LHCN-M2 (cell line): ENCODE data around the gene PRKCB. TPM values are rescaled to one million over a fixed set of nuclear protein-coding genes. Genes with fewer than 3 reads are reported as not detected.

Source experiments
- DNase-seq: peaks from one replicate; pipeline ENCODE4 v3.0.0-alpha.2; 2012; ENCODE audit warnings: low read depth
- polyA plus RNA-seq: library from polyadenylated mRNA; unstranded; fragments of >200 nt; gene quantifications from one replicate; pipeline ENCODE4 v1.2.1, GENCODE V29; 2012; ENCODE audit warnings: missing spikeins
- total RNA-seq: library from RNA; depleted of rRNA; stranded (reverse); fragments of >200 nt; gene quantifications from 2 replicates; pipeline ENCODE4 v1.2.3, GENCODE V29; 2014; rRNA removed

Gene PRKCB
- total RNA-seq: not detected in 2 replicates
- not detected for polyA plus RNA-seq

DNA sequence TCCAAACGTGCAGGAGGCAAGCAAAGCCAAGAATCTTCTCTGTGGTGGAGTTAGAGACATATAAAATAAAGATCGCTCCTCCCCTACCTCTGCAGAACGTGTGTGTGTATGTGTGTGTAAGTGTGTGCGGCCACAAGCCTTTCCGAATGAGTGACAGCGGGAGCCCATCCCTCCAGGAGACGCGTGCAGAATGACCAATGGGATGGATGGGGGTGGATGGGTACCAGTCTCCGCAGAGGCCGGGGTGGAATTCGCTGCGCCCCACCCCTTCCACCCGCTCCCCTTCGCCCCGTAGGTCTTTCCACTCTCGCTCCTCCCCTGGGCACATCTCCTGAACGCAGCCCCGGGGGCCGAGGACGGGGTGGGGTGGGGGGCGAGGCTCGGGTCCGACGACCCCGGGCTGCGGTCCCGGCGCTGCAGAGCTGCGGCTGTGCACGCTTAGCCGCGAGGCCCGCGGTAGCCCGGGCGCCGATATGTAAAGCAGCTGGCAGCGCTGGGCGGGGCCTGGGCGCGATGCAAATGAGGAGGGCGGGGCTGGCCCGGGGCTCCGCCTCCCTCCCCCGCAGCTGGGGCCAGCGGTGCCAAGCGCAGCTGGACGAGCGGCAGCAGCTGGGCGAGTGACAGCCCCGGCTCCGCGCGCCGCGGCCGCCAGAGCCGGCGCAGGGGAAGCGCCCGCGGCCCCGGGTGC, at the start of gene PRKCB:
PRKCB (plus strand) TSS at position 594 of the 688 bp plus-strand sequence.
- DNase-seq: no peak

DNA sequence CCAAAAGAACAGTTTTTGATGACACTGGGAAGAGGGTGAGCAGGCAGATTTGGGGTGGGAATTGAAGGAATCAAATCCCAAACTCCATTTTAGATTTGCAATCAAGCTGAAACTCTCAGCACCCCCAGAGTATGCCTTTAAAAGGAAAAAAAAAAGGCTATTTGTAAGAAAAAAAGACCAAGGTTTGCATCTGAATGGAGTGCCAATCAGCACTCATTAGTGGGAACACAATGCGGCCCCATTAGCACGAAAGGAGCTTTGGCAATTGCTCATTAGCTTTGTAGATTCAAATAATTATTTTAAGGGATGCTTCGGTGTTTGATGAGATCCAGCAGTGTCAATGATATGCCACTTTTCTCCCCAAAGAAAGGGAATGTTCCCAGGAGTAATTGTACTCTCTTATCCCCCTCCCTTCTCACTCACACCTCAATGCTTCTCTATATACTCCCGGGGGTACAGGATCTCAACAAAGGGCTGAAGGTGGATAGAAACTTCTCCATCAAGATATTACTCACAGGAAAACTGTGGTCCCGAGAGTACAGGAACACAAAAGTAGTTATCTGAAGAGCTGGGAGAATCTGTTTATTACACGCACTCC, 48.7 kb upstream of the PRKCB start:
- DNase-seq: no peak

DNA sequence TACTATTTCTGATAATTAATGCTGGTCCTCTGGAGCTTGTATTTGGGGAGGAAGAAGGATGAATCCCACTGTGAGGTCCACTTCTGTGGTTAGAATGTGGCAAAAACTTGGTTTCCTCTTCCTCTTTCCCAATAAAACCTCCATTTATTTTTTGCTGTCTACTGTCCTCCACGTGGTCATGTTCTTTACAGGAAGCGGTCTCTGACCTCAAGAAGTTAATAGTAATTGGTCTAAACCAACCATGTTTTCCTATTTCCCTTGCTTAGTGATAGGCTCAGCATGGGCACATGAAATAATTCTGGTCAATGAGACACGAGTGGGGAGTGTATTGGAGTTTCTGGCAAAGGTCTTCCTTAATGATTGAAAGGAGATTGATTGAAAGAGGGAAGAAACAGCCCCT, 47.1 kb upstream of the PRKCB start:
- DNase-seq: no peak

DNA sequence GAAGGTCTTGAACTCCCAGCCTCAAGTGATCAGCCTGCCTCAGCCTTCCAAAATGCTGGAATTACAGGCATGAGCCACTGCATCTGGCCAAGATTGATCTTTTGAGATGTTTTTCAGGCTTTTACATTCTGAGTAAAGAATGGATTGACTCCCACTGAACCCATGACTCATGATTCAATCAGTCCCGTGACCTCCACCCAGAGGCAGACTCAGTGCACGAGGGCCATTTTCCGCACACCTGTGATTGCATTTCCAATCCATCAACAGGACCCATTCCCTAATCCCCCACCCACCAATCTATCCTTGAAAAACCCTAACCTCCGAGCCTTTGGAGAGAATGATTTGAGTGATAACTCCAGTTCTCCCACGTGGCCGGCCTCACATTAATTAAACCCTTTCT, 40.4 kb upstream of the PRKCB start:
- peak; percentile 1 for DNase-seq

DNA sequence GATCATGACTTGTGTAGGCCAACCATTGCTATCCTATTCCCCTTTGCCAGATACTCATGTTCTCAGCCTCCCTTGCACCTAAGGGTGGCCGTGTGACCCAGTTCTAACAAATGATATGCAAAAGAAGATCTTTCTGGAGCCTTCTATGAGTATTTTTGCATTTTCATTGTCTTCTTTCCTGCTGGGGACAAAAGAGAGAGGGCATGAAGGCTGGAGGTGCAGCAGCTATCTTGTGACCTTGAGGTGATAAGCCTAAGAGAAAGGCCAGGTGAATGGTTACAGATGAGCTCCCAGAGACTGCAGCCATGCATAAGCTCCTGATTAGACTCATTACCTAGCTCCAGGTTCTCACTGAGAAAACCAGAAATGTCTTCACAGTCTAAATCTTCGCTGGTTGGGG, 38.8 kb upstream of the PRKCB start:
- DNase-seq: no peak

DNA sequence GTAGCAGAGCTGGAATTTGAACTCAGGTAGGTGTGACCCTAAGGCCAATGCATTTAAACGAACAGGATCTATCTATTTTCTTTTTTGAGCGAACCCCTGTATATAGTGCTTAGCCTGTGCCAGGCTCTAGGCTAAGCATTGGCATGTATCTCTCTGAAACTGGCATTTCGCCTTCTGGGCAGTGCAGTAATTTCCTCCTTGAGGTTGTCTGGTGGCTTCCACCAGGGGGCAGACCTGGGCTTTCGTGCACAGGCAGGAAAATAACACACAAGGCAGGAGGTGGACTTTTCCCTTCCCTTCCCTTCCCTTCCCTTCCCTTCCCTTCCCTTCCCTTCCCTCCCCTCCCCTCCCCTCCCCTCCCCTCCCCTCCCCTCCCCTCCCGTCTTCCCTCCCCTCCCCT, 34.4 kb upstream of the PRKCB start:
- peak; percentile 37 for DNase-seq

DNA sequence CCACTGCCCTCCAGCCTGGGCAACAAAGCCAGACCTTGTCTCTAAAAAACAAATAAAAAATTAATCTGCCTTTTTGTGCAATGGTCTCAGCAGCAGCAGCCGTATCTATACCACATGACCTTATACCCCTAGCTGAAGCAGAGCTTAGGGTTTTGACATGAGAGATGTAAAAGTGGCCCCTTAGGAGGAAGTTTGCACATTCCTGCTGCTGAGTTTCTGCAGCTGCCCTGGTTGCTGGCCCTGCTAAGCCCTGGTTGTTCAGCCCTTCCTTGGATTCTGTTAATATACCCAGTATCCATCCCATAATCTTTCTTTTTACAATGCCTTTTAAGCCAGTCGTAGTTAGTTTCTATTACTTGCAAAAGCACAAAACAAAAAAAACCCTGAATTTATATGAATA, 33.0 kb upstream of the PRKCB start:
- DNase-seq: no peak

DNA sequence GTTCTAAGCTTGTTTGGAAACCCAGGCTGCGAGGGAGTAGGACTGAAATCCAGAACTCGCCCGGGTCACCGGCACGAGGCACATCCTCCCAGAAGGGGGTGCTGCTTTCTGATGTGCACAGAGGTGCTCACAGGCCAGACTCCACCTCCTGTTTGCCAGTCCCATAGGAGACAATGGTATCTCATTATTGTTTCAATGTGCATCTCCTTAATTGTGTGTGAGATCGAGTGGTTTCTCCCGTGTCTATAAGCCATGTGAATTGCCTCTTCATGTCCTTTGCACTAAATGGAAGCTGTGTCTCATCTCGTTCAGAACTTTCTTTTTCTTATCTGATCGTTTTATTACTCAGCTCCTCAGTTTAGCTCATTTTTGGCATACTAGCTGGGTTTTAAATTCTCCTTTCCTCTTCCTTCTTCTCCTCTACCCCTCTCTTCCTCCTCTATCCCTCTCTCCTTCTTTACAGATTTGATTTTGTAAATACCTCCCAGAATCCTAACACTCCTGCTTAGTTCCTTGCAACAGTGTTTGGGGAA, 32.1 kb upstream of the PRKCB start:
- peak; percentile 9 for DNase-seq

DNA sequence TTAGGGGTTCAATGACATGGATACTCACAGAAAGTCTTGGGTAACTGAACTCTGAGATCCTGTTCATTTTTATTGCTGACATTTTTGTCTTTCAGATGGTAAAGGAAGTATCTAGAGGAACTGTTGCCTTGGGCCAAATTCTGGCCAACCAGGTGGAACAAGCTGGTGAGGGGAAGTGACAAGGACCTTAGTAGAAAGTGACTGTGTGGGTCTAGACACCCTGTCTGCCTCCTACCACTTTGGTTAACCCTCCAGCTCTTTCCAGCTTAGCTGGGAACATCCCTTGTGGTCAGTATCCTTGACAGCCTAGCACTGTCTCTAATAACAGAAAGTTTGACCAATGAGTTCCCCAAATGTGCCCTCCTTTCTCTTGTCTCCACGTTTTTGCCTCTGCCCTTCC, 28.8 kb upstream of the PRKCB start:
- no peak for DNase-seq

DNA sequence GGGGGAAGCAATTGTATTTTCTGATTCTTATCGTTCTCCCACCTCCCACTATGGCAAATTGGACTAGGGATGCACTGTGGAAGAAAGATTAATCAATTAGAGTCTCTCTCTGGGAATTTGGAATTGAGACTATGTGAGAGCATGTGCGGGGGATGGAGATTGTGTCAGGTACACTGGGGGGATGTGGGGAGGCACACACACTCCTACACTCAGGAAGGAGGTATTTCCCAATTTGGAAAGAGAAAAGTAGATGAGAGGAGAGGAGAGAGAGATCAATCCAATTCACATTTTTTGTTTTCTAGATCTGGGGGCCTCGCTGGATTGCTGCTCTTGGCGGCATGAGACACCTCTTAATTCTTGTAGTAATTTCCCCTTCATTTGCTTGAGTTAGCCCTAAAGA, 14.3 kb upstream of the PRKCB start:
- DNase-seq: no peak

DNA sequence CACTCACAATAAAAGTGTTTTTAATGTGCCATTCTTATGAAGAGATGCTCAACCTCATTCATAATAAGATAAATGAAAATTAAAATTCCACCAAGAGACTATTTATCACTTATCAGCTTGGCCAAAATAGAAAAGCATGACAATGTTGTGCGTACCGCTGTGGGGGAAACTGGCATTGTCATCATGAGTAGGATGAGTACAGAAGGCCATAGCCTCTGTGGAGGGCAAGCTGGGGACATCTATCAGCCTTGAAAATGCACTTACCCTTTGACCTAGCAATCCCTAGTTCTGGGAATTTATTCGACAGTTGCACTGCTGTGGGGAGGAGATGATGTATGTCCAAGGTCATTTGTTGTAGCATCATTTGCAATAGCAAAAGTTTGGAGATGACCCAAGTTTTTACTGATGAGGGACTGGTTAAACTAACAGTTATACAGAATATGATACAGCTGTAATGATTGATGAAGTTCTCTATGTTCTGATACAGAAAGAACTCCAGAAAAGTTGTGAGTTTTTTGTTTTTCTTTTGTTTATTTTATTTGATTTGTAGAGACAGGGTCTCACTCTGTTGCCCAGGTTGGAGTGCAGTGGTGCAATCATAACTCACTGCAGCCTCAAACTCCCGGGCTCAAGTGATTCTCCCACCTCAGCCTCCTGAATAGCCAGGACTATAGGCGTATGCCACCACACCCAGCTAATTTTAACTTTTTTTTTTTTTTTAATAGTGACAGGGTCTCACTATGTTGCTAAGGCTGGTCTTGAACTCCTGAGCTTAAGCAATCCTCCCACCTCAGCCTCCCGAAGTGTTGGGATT, 13.7 kb upstream of the PRKCB start:
- DNase-seq: no peak

DNA sequence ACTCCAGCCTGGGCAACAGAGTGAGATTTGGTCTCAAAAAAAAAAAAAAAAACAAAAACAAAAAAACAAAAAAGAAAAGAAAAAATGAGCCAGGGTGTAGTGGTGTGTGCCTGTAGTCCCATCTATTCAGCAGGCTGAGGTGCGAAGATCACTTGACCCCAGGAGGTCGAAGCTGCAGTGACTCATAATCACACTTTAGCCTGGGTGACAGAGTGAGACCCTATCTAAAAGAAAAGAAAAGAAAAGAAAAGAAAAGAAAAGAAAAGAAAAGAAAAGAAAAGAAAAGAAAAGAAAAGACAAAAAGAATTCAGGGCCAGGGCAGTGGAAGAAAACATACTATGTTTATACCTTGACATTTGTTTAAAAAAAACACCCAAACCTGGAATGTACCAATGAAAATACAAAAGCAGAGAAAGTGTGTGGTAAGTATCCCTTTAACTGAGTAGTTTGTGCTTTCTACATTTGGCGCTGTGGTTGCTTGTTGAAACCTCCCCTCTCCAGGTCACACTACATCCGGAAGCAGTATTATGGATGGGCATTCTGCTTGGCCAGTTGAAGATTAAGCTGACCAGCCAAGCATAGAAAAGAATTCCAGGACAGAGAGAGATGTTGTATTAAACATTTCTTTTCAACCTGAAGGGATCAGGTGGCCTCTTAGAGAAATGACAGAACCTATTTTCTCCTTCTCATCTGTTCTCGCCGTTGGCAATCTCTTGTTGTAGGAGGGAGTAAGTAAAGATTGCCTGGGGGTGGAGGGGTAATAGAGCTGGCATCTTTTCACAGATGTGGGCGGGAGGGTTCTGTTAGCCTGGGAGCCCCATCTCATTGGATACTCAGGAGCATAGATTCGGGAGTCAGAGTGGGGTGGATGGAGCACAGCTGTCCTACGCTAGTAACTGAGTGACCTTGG, 12.1 kb upstream of the PRKCB start:
- DNase-seq: no peak

DNA sequence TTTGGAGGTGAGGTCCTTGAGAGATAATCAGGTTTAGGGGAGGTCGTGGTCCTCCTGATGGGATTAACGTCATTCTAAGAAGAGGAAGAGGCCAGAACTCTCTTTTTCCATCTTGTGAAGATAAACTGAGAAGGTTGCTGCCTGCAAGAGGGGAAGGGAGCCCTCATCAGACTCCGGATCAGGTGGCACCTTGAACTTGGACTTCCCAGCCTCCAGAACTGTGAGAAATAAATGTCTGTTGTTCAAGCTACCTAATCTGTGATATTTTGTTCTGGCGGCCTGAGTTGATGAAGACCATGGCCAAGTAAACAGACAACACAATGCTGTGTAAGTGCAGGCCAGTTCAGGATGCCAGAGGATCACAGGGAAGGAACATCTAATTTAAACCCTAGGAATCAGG, 10.9 kb upstream of the PRKCB start:
- DNase-seq: no peak

DNA sequence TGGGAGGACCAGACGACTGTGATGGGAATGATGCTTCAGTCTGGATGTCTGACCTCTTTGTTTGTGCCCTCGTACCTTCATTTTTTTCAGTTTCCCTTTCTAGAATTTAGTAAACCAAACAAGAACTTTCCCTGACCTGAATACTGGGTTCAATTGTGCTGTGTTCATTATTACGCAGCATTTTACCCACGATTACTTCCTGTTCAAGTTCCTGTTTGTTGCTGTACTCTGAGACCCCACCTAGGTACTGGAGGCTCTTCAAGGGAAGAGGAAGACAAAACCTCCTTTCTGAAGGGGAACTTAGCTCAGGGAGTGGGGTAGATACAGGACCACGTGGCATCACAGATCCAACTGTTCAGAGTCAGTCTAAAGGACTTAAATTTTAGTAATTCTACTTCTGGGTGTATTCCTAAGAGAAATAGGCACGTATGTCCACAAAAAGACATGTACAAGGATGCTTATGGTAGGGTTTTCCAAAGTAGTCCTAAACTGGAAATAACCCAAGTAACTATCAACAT, 9.2 kb upstream of the PRKCB start:
- no peak for DNase-seq

DNA sequence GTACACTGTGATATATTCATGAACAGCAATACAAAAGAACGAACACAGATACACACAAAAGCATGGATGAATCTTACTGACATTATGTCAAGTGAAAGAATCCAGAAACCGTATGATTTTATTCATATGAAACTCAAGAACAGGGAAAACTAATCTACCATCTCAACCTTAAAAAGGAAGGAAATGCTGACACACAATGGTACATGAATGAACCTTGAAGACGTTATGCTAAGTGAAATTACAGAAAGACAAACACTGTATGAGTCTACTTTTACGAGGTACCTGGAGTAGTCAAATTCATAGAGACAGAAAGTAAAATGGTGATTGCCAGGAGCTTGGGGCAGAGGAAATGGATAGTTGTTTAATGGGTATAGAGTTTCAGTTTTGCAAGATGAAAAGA, 8.7 kb upstream of the PRKCB start:
- DNase-seq: no peak

DNA sequence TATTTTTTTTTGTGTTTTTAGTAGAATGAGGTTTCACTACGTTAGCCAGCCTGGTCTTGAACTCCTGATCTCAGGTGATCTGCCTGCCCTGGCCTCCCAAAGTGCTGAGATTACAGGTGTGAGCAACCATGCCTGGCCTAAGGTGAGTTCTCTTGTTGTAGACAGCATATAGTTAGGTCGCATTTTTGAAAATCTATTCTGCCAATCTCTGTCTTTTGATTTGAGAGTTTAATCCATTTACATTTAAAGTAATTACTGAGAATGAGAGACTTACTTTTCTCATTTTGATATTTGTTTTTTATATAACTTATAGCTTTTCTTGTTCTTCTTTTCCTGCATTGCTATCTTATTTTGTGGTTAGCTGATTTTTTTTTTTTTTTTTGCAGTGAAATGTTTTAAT, 6.3 kb upstream of the PRKCB start:
- DNase-seq: no peak

DNA sequence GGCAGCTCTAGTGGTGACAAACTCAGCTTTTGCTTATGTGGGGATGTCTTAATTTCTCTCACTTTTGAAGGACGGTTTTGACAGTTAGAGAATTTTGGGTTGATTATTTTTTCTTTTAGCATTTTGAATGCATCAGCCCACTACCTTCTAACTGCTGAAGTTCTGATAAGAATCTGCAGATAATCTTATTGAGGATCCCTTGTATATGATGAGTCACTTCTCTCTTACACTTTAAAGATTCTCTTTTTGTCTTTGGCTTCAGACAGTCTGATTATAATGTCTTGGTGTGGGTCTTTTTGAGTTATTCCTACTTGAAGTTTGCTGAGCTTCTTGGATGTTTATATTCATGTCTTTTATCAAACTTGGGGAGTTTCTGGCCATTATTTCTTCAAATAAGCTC, 5.5 kb upstream of the PRKCB start:
- DNase-seq: no peak

DNA sequence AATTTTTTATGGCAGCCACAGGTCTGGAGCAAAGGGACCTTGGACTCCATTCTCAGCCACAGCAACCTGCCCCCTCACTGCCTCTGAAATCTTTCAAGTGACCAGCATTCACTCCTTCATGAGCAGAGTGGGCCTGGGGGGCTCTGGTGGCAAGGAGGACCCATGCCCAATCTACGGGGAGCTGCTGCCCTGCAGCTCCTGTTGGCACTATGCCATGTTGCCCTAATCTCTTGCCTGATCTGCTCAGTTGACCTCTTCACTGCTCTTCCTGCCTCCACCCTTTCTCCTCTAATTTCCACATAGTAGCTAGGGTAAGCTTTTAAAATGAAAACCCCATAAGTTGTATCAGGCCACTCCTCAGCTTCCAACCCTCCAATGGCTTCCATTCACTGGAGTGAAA, 2.9 kb upstream of the PRKCB start:
- DNase-seq: no peak

DNA sequence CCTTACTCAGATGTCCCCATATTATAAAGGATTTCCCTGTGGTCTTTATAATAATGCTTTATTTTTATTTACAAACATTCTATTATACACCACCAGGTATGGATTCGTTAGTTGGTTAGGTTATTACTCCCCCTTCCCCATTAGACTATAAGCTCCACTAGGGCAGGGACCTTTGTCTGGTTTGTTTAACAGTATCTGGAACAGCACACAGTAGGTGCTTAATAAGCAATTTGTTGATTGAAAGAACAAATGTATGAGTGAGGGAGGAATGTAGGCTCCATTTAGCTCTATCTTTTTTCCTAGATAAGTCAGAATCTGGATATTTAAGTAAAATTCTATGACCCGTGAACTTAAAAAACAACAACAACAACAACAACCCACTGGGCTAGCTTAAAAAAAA, 2.3 kb upstream of the PRKCB start:
- DNase-seq: no peak

DNA sequence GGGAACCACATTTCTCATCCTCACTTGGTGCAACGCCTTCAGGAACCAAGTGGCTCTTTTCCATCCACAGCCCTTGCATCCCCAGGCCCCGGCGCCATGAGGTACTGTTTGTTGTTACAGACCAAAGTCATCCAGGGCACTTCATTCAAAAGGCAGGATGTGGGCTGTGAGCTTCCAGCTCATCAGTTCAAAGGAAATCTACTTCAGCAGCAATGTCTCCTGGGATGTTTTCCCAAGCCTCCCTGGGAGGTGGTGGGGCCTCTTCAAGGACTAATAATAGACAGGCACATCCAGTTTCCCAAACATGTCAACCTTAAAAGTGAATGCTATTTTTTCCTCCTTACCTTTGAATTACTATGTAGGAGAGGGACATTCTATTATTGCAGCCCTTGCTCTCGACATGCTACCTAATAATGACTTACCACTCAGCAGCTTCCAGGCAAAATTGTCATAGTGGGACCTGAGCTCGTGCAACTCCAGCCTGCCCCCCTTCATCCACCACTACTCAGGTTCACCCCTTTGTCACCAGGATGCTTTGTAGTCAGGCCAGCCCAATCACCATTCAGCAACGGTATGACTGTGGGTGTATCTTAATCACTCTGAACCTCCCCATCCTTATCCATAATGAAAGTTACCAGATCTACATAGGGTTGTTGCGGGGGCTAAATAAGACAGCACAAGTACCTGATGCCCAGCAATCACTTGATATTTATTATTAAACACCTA, 1.7 kb upstream of the PRKCB start:
- DNase-seq: no peak

DNA sequence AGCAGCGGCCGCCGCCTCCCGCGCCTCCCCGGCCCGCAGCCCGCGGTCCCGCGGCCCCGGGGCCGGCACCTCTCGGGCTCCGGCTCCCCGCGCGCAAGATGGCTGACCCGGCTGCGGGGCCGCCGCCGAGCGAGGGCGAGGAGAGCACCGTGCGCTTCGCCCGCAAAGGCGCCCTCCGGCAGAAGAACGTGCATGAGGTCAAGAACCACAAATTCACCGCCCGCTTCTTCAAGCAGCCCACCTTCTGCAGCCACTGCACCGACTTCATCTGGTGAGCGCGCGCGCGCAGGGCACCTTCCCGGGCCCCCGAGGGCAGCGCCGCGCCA, 258 bp downstream of the PRKCB start:
- no peak for DNase-seq
